Fibroblast of mammary gland (primary cell): Measurements from ENCODE around the gene MTUS2.

Source experiments
- DNase-seq: peaks from one replicate; pipeline ENCODE4 v3.0.0-alpha.2; 2010; ENCODE audit warnings: low read depth
- H3K4me3 ChIP-seq: 2 replicates; pipeline ENCODE4 v1.5.1; 2011; ENCODE audit warnings: low read depth, mild to moderate bottlenecking, low read length, moderate library complexity; ENCODE audit not compliant: control insufficient read depth
- TF ChIP-seq, protein P1 (sequence below): conservative IDR thresholded peaks from 2 replicates; pipeline ENCODE4 v1.5.1; 2011; ENCODE audit warnings: low read depth, low read length, inconsistent platforms; ENCODE audit not compliant: control insufficient read depth, insufficient read depth

MTUS2 gene

DNA sequence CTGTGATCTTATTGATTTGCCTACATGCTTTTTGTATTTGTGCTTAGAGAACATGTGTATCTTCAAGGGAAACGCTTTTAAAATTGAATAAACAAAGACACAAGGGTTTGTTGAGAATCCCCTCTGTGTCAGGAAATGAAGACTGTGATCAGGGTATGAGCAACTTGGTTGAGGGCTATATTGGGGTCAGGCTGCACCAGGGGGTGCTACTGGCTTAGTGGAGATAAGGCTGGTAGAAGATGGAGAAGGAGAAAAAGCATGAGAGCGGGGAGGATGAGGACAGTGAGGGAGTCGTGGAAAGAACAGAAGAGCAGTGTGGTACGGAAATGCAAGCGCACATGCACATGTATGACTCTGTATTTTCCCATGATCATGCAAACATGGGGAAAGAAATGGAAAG lies 201.6 kb downstream of the MTUS2 start:
- no peak overlapping the region for H3K4me3 ChIP-seq
- TF ChIP-seq, protein P1, sequence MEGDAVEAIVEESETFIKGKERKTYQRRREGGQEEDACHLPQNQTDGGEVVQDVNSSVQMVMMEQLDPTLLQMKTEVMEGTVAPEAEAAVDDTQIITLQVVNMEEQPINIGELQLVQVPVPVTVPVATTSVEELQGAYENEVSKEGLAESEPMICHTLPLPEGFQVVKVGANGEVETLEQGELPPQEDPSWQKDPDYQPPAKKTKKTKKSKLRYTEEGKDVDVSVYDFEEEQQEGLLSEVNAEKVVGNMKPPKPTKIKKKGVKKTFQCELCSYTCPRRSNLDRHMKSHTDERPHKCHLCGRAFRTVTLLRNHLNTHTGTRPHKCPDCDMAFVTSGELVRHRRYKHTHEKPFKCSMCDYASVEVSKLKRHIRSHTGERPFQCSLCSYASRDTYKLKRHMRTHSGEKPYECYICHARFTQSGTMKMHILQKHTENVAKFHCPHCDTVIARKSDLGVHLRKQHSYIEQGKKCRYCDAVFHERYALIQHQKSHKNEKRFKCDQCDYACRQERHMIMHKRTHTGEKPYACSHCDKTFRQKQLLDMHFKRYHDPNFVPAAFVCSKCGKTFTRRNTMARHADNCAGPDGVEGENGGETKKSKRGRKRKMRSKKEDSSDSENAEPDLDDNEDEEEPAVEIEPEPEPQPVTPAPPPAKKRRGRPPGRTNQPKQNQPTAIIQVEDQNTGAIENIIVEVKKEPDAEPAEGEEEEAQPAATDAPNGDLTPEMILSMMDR: no peak
- no peak for DNase-seq

DNA sequence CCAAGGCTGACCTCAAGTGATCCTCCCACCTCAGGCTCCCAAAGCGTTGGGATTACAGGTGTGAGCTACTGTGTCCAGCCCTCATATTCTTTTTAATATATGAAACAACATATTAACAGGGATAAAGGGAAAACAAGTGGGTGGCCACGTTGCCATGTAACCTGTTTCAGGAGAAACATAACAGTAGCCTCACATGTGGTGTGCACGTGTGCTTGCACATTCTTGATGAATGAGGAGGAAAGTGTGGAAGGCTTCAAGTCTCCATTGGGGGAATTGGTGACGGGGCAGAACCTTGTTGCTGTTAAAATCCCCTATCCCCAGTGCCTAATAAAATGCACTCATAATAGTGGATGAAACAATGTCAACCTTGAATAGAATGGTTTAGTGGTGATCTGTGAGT lies 202.3 kb downstream of the MTUS2 start:
- TF ChIP-seq, protein P1: no peak

DNA sequence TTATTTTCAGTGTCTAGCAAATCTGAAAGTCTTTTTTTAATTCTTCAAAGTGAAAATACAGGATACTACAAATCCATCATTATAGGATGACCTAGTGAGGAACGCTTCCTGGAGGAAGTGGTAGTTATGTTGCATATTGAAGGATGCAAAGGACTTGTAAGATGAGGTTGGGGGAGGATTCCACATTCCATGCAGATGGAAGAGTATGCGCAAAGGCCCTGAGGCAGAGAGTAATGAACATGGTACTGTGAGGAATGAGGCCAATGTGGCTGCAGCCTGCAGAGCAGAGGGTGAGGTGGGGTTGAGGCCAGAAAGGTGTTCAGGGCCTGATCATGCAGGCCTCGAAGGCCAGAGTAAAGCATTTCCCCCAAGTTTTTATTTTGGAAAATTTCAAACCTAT lies 202.8 kb downstream of the MTUS2 start:
- H3K4me3 ChIP-seq: no peak overlapping the region
- TF ChIP-seq, protein P1: no peak
- DNase-seq: no peak

More for the DNA sequence above, 202.3 kb downstream of the MTUS2 start:
- no peak for DNase-seq
- H3K4me3 ChIP-seq: no peak overlapping the region

DNA sequence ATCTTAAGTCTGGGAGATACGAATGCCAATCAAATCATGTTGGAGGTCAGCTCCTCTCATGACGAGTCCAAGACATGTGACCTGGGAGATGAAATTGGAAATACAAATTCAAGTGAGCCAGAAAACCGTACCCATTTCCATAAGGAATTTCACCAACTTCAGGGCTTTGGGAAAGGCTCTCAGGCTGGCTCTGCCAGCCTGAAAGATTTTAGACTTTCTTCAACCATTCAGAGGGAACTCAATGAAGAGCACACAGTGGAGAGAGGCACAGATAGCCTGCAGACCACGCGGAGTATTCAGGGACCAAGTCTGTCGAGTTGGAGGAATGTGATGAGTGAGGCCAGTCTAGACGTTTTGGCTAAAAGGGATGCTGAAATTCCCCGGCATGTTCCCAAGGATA lies 204.6 kb downstream of the MTUS2 start:
- TF ChIP-seq, protein P1: no peak
- no peak overlapping the region for H3K4me3 ChIP-seq
- no peak for DNase-seq

DNA sequence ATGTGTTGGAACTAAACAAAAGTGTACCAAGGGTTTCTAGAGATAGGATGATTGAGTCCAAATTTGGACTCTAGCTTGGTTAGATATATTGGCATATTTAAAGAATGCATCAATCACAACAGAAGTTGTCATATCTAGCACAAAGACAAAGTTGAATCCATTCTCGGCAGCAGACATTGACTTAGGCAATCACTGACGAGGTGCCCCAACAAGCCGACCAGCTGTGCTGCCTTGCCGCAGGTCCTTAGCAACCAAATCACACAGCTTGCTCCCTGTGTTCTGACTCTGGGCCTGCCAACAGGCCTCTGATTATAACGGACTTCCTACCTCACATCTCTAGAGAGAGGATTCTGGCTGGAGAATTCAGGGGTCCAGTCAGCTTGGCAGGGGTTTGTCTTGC lies 208.7 kb downstream of the MTUS2 start:
- DNase-seq: no peak
- TF ChIP-seq, protein P1: no peak
- H3K4me3 ChIP-seq: no peak overlapping the region

DNA sequence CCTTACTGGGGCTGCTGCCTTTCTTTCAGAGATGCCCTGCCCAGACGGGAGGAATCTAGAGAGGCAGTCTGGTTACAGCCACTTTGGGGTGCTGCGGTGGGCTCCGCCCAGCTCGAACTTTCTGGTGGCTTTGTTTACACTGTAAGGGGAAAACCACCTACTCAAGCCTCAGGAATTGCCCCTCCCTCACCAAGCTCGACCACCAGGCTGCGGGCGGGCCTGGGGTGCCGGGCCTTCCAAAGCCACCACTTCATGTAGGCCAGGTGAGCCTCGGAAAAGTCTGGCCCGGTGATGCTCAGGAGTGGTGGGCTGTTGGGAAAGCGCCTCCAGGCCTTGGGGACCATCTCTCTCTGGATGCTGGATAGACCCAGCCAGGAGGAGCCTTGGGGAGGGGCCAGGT lies 218.6 kb downstream of the MTUS2 start:
- TF ChIP-seq, protein P1: no peak
- no peak overlapping the region for H3K4me3 ChIP-seq
- DNase-seq: no peak

DNA sequence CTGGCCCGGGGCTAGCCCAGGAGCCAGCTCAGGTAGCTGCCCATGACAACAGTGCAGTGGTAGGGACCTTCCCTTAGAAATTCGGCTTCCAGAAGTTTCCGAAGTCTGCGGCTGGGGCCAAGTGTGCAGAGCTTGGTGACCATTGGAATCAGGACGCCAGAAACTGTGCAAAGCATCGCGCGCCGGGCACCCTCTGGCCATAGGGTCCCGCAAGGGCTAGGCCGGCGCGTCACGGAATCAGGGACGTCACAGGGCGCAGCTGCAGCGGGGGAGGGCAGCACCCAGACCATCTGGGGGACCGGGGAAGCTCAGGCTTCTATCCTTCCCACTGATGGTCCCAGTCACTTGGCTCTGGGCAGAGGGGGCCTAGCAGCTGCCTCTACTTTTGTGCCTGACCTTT lies 219.1 kb downstream of the MTUS2 start:
- TF ChIP-seq, protein P1: no peak
- no peak overlapping the region for H3K4me3 ChIP-seq
- DNase-seq: no peak
